ENCODE measurements around the gene SKAP1. TPM values are rescaled to one million over a fixed set of nuclear protein-coding genes. Genes with fewer than 3 reads are reported as not detected.

The SKAP1 gene
- total RNA-seq, 1 donor from 2014 or later = 25.3 TPM

DNA sequence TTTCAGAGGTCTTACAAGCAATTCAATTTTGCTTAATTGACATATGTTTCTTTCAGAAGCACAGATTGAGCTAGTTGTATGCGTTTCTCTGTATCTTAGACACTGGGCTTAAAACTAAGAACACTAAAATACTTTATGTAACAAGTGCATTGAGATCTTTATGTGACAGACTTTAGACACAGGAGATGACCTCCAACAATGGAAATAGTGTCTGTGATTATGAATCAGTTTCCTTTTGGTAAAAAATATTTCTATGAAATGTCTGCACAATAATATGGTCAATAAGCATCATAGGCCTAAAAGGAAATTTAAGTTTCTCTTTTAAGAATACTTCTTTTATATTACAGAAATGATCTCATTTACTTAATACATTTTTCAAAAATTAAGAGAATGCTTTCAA, 153.2 kb downstream of the SKAP1 start:
- no peak overlapping the region for H3K4me3 Mint-ChIP-seq
- H3K27me3 Mint-ChIP-seq = peaks cover 2% of the 10 kb centered on the region
- DNase-seq (no peak), ATAC-seq (ENCODE audit: low read depth) (no peak)
- no peak overlapping the region for H3K27ac Mint-ChIP-seq
- ChIA-PET POLR2A (no interaction called here), CTCF (no interaction called here)
- H3K4me1 Mint-ChIP-seq = no peaks in the 10 kb centered on the region
- peaks cover 6% of the 10 kb centered on the region for H3K36me3 Mint-ChIP-seq (ENCODE audit: low read depth)
- no peaks in the 10 kb centered on the region for H3K9me3 Mint-ChIP-seq
- TF ChIP-seq, protein P1, sequence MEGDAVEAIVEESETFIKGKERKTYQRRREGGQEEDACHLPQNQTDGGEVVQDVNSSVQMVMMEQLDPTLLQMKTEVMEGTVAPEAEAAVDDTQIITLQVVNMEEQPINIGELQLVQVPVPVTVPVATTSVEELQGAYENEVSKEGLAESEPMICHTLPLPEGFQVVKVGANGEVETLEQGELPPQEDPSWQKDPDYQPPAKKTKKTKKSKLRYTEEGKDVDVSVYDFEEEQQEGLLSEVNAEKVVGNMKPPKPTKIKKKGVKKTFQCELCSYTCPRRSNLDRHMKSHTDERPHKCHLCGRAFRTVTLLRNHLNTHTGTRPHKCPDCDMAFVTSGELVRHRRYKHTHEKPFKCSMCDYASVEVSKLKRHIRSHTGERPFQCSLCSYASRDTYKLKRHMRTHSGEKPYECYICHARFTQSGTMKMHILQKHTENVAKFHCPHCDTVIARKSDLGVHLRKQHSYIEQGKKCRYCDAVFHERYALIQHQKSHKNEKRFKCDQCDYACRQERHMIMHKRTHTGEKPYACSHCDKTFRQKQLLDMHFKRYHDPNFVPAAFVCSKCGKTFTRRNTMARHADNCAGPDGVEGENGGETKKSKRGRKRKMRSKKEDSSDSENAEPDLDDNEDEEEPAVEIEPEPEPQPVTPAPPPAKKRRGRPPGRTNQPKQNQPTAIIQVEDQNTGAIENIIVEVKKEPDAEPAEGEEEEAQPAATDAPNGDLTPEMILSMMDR (IDR thresholded peaks at IDR 0.05) = no peak
- intact Hi-C loops (cut with micrococcal nuclease) = no loop called here

DNA sequence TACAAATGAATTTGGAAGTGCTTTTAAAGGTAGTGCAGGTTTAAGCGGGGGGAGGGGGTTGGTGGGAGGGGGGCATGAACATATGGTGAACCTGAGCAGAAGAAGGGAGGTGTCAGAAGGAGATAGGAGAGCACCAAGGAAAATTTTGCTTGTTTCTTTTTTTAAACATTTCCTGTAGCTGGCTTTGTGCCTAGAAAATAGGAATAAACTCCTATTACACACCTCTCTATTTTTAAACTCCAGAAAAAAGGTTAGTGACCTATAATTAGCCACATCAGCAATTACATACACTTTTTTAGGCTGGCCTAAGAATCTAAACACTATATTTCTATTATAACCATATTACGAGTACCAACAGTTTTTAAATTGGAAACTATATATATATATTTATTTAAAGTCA, 159.1 kb downstream of the SKAP1 start:
- H3K36me3 Mint-ChIP-seq (ENCODE audit: low read depth) = peaks cover 3% of the 10 kb centered on the region
- intact Hi-C loops (cut with micrococcal nuclease) = no loop called here
- ATAC-seq (ENCODE audit: low read depth) (no peak), DNase-seq (no peak)
- H3K4me1 Mint-ChIP-seq = no peaks in the 10 kb centered on the region
- H3K27me3 Mint-ChIP-seq = peaks cover 2% of the 10 kb centered on the region
- H3K27ac Mint-ChIP-seq = no peak overlapping the region
- TF ChIP-seq, protein P1 (IDR thresholded peaks at IDR 0.05) = no peak
- ChIA-PET POLR2A (no interaction called here), CTCF (no interaction called here)
- H3K4me3 Mint-ChIP-seq = no peak overlapping the region
- no peaks in the 10 kb centered on the region for H3K9me3 Mint-ChIP-seq

DNA sequence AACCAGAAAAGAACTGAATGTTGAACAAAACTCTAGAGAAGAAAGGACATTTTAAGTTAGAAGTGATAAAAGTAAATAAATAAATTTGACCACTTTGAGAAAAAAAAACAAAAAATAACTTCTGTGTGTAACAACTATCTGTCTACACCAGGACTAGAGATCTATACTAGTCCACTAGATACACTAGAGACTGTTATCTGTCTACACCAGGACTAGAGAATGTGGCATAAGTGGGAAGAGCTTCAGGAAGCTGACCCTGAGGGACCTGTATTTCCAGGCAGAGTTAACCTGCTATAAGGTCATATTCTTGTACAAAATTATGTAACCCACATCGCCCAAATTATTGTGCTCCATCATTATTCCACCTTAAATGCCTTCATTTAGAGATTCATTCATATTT, 160.8 kb downstream of the SKAP1 start:
- H3K9me3 Mint-ChIP-seq = no peaks in the 10 kb centered on the region
- ATAC-seq (ENCODE audit: low read depth) (no peak), DNase-seq (no peak)
- ChIA-PET POLR2A (no interaction called here), CTCF (no interaction called here)
- TF ChIP-seq, protein P1 (IDR thresholded peaks at IDR 0.05) = no peak
- no peak overlapping the region for H3K4me3 Mint-ChIP-seq
- no peaks in the 10 kb centered on the region for H3K4me1 Mint-ChIP-seq
- no peak overlapping the region for H3K27ac Mint-ChIP-seq
- no peaks in the 10 kb centered on the region for H3K36me3 Mint-ChIP-seq (ENCODE audit: low read depth)
- no peaks in the 10 kb centered on the region for H3K27me3 Mint-ChIP-seq
- intact Hi-C loops (cut with micrococcal nuclease) = no loop called here

DNA sequence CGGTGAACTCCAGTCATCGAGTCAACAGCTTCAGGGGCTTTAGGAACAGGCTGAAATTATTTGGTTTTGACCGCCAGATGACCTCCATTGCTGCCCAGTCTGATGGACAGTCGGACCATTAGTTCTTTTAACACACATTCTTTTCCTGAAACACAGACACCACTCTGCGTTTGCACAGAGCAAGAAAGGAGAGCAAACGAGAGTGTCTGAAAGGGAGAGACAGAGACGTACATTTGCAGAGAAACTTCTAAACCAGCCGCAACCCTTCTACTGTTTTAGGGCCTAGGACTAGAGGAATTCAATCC, 166.3 kb downstream of the SKAP1 start:
- DNase-seq = no peak
- H3K9me3 Mint-ChIP-seq = no peaks in the 10 kb centered on the region
- H3K4me1 Mint-ChIP-seq = no peaks in the 10 kb centered on the region
- ChIA-PET CTCF (interaction anchor here (0.8 to 1.7 kb wide), 7 partner anchors 16 to 355 kb away, joined by 3 to 13 read pairs (median 3); partner anchors contain the start of gene HOXB5), POLR2A (no interaction called here)
- no peak overlapping the region for H3K4me3 Mint-ChIP-seq
- no peaks in the 10 kb centered on the region for H3K36me3 Mint-ChIP-seq (ENCODE audit: low read depth)
- H3K27me3 Mint-ChIP-seq = no peaks in the 10 kb centered on the region
- no peak for ATAC-seq (ENCODE audit: low read depth)
- no peak overlapping the region for H3K27ac Mint-ChIP-seq
- TF ChIP-seq, protein P1 (IDR thresholded peaks at IDR 0.05) = no peak
- intact Hi-C loops (cut with micrococcal nuclease) = loop anchor here (5.0 kb wide), 1 partner anchor 34 kb away; no protein-coding TSS in a partner anchor

DNA sequence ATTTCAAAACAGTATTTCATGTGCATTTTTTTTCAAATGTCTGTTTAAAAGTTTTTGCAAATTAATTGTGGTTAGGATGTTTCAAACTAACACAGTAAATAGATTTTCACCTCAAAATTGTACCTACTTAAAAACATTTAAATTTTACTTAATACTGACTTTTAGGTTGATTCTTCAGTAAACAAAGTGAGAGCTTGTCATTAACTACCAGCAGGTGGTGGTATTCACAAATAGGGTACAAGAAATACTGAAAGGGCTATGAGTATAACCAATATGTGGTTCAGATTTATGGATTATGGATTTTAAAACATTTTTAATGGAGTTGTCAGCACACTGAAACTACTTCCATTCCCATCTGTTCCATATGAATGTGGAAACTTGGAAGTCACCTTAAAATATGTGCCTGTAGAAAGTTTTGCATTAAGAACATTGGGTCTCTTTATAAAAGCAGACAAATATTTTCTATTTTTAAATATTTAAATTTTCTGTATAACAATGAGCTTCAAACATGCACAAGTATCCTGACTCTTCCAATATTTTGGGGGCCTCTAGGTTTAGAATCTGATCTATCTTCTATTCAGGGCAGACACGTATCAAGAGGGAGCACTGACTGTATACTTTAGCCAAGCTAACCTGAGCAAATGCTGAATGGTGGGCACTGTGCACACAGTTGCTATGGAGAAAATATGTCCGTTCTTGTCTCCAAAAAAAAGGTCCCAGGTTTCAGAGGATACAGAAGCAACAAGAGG, 166.9 kb downstream of the SKAP1 start:
- TF ChIP-seq, protein P1 (IDR thresholded peaks at IDR 0.05) = no peak
- H3K36me3 Mint-ChIP-seq (ENCODE audit: low read depth) = peaks cover under 1% of the 10 kb centered on the region
- no peak for ATAC-seq (ENCODE audit: low read depth)
- no peak overlapping the region for H3K4me3 Mint-ChIP-seq
- CTCF ChIA-PET = interaction anchor here (0.6 to 1.7 kb wide), 16 partner anchors 10 to 355 kb away, joined by 3 to 13 read pairs (median 3); partner anchors contain the start of genes HOXB5 and HOXB8
- DNase-seq = no peak
- no peak overlapping the region for H3K27ac Mint-ChIP-seq
- H3K4me1 Mint-ChIP-seq = no peaks in the 10 kb centered on the region
- no peaks in the 10 kb centered on the region for H3K27me3 Mint-ChIP-seq
- POLR2A ChIA-PET = no interaction called here
- H3K9me3 Mint-ChIP-seq = no peaks in the 10 kb centered on the region
- intact Hi-C loops (cut with micrococcal nuclease) = loop anchor here (1.0 to 5.0 kb wide), 2 partner anchors 34 to 355 kb away; no protein-coding TSS in a partner anchor
